ENCODE measurements around the gene LDLRAD3.

Gene LDLRAD3

GRCh38 chr11:35963911-35964310 lies 20.0 kb downstream of the LDLRAD3 start:
- DNase-seq, result peak; percentile 28

DNA sequence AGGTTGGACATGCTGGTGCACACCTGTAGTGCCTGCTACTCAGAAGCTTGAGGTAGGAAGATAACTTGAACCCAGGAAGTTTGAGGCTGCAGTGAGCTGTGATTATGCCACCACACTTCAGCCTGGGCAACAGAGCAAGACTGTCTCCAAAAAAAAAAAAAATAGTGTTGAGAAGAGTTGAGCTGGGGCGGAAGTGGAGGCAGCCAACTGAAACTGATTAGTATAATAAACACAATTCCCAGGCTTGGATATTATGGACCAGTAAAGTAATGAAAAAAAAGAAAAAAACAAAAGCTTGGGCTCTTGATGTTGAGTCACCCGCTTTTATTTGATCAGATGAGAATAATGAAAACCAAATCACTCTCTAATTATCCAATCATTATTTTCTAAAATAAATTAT lies 21.0 kb downstream of the LDLRAD3 start:
- DNase-seq, result peak; percentile 9

GRCh38 chr11:35967042-35967441 lies 23.2 kb downstream of the LDLRAD3 start:
- no peak for DNase-seq

GRCh38 chr11:35968386-35969088 lies 24.7 kb downstream of the LDLRAD3 start:
- peak; percentile 40 for DNase-seq

GRCh38 chr11:35969089-35970042 lies 25.5 kb downstream of the LDLRAD3 start:
- DNase-seq, result no peak

DNA sequence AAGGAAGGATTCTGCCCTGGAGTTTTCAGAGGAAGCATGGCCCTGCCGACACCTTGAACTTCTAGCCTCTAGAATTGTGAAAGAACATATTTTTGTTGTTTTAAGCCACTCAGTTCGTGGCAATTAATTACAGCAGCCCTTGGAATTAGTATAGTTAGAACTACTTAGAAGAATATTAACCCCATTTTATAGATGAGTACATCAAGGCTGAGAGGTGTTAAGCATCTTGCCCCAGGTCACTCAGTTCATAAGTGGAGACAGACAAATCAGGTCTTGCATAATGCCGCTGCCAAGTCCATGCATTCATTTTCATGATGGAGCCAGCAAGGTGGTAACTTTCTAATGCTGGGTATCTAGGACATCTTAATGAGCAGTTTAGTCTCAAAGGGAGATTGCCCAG lies 26.6 kb downstream of the LDLRAD3 start:
- no peak for DNase-seq

GRCh38 chr11:35971841-35972422 lies 28.1 kb downstream of the LDLRAD3 start:
- no peak for DNase-seq

DNA sequence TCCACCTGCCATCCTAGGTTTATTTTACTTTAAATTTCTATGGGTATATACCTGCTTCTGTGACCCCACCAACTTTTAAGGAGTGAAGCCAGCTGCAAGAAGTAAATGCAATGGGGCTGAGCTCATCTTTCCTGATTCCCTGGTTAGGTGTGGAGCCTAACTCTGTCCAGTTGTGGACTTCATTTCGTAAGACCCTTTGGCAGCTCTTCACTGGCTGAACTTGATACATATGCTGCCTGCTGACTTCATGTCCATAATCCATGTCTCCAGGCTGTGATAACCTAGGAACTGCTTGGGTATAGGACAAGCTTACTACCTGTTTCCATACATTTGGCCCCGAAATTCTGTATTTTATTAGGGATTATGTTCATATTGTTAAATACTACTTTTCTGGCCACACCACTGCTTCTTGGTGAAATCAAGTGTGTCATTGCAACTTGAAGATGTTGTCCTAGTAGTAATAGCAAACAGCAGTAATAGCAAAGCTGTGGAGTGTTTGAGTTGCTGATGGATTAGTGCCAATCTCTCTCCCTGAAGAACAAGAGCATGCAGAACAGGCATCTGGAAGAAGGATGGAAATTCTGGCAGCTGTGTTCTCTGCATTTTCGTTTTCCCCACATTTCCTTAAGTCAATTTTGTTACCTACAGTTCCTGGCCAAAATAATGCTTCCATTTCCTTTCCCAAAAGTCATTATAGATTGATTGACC lies 31.2 kb downstream of the LDLRAD3 start:
- no peak for DNase-seq

- no peak for DNase-seq
Observed at GRCh38 chr11:35976434-35976833, 32.6 kb downstream of the LDLRAD3 start.

DNA sequence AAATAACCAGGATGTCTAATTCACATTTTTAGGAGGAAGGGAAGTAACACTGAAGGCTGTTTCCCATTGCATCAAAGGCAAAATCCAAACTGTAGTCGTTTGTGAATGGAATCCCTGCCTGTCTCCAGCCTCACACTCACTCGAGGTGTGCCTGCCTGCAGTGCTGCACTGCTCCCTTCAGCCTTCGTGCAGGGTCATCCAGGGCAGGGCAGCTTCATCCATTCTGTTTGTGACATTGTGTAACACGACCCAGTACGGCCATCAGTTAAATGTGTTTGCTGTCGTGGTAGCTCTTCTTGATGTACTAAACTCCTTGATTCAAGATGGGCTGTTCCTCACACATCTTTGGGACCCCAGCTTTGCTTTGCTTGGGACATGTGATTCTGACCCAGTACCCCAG lies 34.3 kb downstream of the LDLRAD3 start:
- DNase-seq, result no peak

- DNase-seq, result no peak
Observed at GRCh38 chr11:35978891-35979290, 35.0 kb downstream of the LDLRAD3 start.

GRCh38 chr11:35980686-35981390 lies 37.0 kb downstream of the LDLRAD3 start:
- DNase-seq, result no peak

GRCh38 chr11:35981581-35981980 lies 37.7 kb downstream of the LDLRAD3 start:
- no peak for DNase-seq

DNA sequence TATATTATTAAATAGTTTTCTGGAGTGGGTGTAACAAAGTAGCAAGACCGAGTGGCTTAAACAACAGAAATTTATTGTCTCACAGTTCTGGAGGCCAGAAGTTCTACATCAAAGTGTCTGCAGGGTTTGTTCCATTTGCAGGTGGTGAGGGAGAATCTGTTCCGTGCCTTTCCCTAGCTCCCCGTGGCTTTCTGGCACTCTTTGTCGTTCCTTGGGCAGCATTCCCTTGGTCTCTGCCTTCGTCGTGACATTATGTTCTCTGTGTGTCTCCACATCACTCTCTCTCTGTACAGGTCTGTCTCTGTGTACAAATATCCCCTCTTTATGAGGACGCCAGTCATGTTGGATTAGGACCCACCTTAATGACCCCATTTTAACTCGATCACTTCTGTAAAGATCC lies 38.2 kb downstream of the LDLRAD3 start:
- DNase-seq, result no peak

- DNase-seq, result no peak
Observed at GRCh38 chr11:35983981-35984380, 40.1 kb downstream of the LDLRAD3 start.

DNA sequence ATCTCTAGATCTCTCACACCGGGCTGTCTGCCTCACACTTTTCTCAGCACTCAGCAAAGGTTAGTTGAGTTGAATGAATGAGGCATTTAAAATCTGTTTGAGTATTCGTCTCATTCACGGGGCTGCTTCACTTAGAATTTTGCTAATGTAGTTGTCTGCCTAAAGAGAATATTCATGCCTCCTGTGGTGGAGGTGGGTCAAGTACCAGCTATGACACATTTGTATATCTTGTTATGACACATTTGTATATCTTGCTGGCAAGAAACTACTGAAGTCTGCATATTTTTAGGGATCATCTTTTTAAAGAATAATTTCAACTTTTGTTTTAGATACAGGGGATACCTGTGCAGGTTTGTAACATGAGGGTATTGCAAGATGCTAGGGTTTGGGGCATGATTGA lies 43.1 kb downstream of the LDLRAD3 start:
- DNase-seq, result no peak

DNA sequence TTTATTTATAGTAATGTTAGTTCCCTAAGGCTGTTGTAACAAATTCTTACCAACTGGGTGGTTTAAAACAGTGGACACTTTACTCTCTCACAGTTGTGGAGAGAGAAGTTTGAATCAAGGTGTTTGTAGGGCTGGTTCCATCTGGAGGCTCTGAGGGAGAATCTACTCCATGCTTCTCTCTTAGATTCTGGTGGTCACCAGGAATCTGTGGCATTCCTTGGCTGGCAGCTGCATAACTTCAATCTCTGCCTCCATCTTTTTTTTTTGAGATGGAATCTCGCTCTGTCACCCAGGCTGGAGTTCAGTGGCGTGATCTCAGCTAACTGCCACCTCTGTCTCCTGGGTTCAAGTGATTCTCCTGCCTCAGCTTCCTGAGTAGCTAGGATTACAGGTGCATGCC lies 46.3 kb downstream of the LDLRAD3 start:
- DNase-seq, result no peak

DNA sequence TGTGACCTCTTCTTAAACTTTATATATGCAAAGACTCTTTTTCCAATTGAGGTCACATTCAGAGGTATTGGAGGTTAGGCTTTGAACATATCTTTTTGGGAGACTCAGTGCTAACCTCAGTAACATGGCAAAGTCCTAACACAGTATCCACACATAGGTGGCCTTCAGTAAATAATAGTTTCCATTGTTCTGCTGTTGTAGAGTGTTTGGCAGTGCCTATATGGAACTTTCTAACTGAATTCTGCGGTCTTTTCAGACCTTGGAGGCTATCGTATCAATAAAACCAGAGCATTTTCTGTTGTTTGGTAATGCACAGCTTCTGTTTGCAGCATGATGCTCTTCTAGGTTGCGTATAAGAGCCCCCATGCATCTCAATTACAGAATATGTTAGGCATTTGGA lies 47.0 kb downstream of the LDLRAD3 start:
- DNase-seq, result no peak

DNA sequence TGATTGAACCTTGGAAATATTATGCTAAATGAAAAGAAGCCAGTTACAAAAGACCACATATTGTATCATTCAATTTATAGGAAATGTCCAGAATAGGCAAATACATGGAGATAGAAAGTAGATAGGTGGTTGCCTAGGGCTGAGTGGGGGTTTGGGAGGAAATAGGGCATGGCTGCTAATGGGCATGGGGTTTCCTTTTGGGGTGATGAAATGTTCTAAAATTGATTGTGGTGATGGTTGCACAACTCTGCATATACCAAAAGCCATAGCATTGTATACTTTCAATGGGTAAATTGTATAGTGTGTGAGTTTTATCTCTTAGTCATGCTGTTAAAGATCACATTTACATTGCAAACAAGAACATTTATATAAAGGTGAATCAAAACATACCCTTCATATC lies 48.7 kb downstream of the LDLRAD3 start:
- no peak for DNase-seq

DNA sequence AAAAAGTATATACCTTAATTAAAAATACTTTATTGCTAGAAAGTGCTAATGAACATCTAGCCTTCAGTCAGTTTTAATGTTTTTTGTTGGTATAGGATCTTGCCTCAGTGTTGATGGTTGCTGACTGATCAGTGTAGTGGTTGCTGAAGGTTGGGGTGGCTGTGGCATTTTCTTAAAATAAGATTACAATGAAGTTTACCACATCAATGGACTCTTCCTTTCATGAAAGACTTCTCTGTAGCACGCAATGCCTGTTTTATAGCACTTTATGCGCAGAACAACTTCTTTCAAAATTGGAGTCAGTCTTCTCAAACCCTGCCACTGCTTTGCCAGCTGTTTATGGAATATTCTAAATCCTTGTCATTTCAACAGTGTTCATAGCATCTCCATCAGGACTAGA lies 50.6 kb downstream of the LDLRAD3 start:
- DNase-seq, result no peak

GRCh38 chr11:35995681-35996271 lies 51.9 kb downstream of the LDLRAD3 start:
- no peak for DNase-seq

DNA sequence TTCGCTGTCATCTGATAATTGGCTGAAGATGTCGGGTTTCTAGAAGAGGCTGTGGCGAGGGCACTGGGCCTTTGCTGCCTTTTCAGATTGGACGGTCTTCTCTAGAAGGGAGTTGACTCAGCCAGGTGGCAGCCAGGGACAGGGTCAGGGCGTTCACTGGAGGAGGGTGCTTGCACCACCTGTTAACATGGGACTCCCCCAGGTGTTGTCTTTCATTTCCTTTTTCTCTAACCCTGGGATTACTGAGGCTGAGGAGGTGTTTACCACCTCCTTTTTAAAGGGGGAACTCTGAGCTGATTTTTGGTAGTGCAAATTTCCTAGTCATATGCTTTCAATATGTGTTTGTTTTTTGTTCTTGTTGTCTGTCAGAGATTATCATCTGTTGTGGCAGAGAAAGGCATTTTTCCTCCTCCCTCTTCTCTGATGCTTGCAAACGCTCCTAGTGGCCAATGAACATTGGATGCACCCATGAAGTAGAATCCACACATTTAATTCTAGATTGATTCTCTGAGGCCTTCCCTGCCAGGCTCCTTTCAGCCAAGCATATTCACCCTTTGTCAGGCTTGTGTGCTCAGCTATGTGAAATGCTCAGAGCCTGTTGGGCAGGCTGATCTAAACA lies 54.1 kb downstream of the LDLRAD3 start:
- no peak for DNase-seq
